MM.1S (cell line): ENCODE measurements around the gene BAG1.
A peak's percentile ranks its signal among the peaks of the same experiment; 100 is the strongest.

Source experiments
- DNase-seq: peaks from one replicate; pipeline ENCODE4 v3.0.0-alpha.2; 2015
- H2AFZ ChIP-seq: fragments of 300-600 bp; sonication (generic); 2 replicates; pipeline ENCODE4 v1.6.0; 2016; ENCODE audit warnings: antibody characterized with exemption, low read length
- H3F3A ChIP-seq: fragments of 300-600 bp; sonication (generic); 2 replicates; pipeline ENCODE4 v1.6.1; 2016; ENCODE audit warnings: mild to moderate bottlenecking, antibody characterized with exemption, low read length, moderate library complexity, mixed read lengths; ENCODE audit not compliant: insufficient read depth
- H3K27ac ChIP-seq: fragments of 300-600 bp; sonication (generic); 2 replicates; pipeline ENCODE4 v1.5.1; 2016; ENCODE audit warnings: mild to moderate bottlenecking, low read length
- H3K27me3 ChIP-seq: fragments of 300-600 bp; sonication (generic); replicated peaks from 2 replicates; pipeline ENCODE4 v1.6.0; 2016; ENCODE audit warnings: low read length; ENCODE audit not compliant: insufficient read depth
- H3K36me3 ChIP-seq: fragments of 300-600 bp; sonication (generic); replicated peaks from 2 replicates; pipeline ENCODE4 v1.6.1; 2016; ENCODE audit warnings: mild to moderate bottlenecking, low read length, mixed read lengths; ENCODE audit not compliant: insufficient read depth
- H3K4me1 ChIP-seq: fragments of 300-600 bp; sonication (generic); 2 replicates; pipeline ENCODE4 v1.6.1; 2016; ENCODE audit warnings: low read length, mixed read lengths
- H3K4me2 ChIP-seq: fragments of 300-600 bp; sonication (generic); 2 replicates; pipeline ENCODE4 v1.6.0; 2016; ENCODE audit warnings: low read depth, low read length
- H3K4me3 ChIP-seq: fragments of 300-600 bp; sonication (generic); 2 replicates; pipeline ENCODE4 v1.5.1; 2016; ENCODE audit warnings: low read length, mixed read lengths
- H3K79me2 ChIP-seq: fragments of 300-600 bp; sonication (generic); 2 replicates; pipeline ENCODE4 v1.6.1; 2016; ENCODE audit warnings: mixed run types, low read length, mixed read lengths
- H3K9ac ChIP-seq: fragments of 300-600 bp; sonication (generic); 2 replicates; pipeline ENCODE4 v1.6.1; 2016; ENCODE audit warnings: low read length, mixed read lengths
- H3K9me2 ChIP-seq: fragments of 300-600 bp; sonication (generic); replicated peaks from 2 replicates; pipeline ENCODE4 v1.6.1; 2016; ENCODE audit warnings: mild to moderate bottlenecking, low read length, mixed read lengths; ENCODE audit not compliant: insufficient read depth
- H3K9me3 ChIP-seq: fragments of 300-600 bp; sonication (generic); replicated peaks from 2 replicates; pipeline ENCODE4 v1.6.1; 2016; ENCODE audit warnings: mild to moderate bottlenecking, low read length, mixed read lengths; ENCODE audit not compliant: insufficient read depth
- H4K20me1 ChIP-seq: fragments of 300-600 bp; sonication (generic); 2 replicates; pipeline ENCODE4 v1.6.1; 2016; ENCODE audit warnings: mild to moderate bottlenecking, low read length, moderate library complexity, mixed read lengths; ENCODE audit not compliant: insufficient read depth
- EZH2 ChIP-seq: fragments of 300-600 bp; sonication (generic); optimal IDR thresholded peaks from 2 replicates; pipeline ENCODE3; 2017; ENCODE audit warnings: low read depth, mild to moderate bottlenecking, antibody characterized with exemption, low read length, mixed read lengths
- EZH2phosphoT487 ChIP-seq: fragments of 300-600 bp; sonication (generic); IDR thresholded peaks from 2 replicates; pipeline ENCODE4 v1.6.1; 2018; ENCODE audit warnings: antibody characterized with exemption, low read length
- TF ChIP-seq, protein P1 (sequence below): fragments of 300-600 bp; sonication (generic); IDR thresholded peaks from 2 replicates; pipeline ENCODE4 v1.5.1; 2016; ENCODE audit warnings: antibody characterized with exemption, low read length, mixed read lengths

BAG1 gene

DNA sequence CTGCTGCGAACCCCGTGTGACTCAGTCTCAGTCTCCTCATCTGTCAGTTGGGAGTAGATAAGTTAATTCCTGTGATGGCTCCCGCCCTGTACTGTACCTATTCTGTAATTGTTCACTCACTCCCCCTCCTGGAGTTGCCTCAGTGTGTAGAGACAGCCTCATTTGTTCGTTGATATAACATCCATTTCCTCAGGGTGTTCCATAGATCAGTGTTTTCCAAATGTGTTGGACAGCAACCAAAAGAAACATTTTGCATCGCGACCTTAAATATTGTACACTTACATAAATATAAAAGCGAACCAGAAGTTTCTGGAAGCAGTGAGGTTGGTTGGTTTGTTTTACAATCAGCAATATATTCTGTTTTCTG, 26.5 kb upstream of the BAG1 start:
- no peaks in the 10 kb centered on the region for H3K9me2 ChIP-seq
- H3K36me3 ChIP-seq, result peaks cover 4% of the 10 kb centered on the region
- peak overlapping the region; percentile 62 for H3K4me2 ChIP-seq
- H3K9ac ChIP-seq, result peak overlapping the region; percentile 98
- H3K79me2 ChIP-seq, result peaks cover 57% of the 10 kb centered on the region
- H2AFZ ChIP-seq, result no peak overlapping the region
- DNase-seq, result peak; percentile 16
- H3K4me3 ChIP-seq, result peak overlapping the region; percentile 96
- no peaks in the 10 kb centered on the region for H3K27me3 ChIP-seq
- peak overlapping the region; percentile 97 for H3K27ac ChIP-seq
- no peaks in the 10 kb centered on the region for H4K20me1 ChIP-seq
- no peaks in the 10 kb centered on the region for H3K9me3 ChIP-seq
- TF ChIP-seq, protein P1, sequence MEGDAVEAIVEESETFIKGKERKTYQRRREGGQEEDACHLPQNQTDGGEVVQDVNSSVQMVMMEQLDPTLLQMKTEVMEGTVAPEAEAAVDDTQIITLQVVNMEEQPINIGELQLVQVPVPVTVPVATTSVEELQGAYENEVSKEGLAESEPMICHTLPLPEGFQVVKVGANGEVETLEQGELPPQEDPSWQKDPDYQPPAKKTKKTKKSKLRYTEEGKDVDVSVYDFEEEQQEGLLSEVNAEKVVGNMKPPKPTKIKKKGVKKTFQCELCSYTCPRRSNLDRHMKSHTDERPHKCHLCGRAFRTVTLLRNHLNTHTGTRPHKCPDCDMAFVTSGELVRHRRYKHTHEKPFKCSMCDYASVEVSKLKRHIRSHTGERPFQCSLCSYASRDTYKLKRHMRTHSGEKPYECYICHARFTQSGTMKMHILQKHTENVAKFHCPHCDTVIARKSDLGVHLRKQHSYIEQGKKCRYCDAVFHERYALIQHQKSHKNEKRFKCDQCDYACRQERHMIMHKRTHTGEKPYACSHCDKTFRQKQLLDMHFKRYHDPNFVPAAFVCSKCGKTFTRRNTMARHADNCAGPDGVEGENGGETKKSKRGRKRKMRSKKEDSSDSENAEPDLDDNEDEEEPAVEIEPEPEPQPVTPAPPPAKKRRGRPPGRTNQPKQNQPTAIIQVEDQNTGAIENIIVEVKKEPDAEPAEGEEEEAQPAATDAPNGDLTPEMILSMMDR, result peak; percentile 16; the same call in 1 of the 2 replicates
- TF ChIP-seq EZH2 (no peak), EZH2phosphoT487 (no peak)
- H3F3A ChIP-seq, result peaks cover 46% of the 10 kb centered on the region
- H3K4me1 ChIP-seq, result peaks cover 46% of the 10 kb centered on the region

DNA sequence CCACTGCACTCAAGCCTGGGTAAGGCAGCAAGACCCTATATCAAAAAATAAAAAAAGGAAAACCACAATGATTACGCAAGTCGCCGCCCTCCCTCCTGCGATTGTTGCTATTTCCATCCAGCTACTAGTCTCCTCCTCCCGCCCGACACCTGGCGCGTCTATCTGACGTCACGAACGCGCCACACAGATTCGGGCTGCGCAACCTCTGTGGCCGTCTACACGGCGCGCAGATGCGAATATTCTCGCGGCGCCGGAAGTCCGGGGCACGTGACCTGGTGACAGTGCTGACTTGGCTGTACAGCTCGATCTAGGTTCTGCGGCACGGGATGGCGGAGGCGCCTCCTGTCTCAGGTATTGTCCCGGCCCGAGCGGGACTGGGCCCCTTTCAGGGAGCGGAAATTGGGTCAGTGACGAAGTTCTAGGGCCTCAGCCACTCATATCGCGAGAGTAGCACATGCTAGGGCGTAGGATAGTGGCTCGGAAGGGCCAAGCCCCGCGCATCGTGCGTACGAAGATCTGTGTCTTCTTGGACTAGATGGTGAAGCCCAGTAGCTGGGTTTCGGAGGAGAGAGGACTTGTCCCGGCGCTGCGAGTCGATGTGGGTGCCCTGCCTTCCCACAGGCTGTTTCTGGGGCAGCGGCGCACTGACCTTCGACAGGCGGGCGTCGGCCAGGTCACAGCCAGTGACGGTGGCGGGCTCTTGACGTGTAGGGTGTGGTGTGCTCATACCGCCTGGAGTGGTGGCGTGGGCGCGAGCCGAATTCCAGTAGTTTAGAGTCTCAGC, 25.9 kb upstream of the BAG1 start, which contains the start of gene NFX1:
NFX1 (plus strand) TSS at position 270 of the 784 bp plus-strand sequence; CDS start at position 327, 57 bp downstream.
- TF ChIP-seq EZH2, result no peak
- TF ChIP-seq EZH2phosphoT487, result no peak
- TF ChIP-seq, protein P1, result no peak
- Histone ChIP-seq H3K27ac (peak within 1 kb of the TSS; percentile 97), H3K4me1 (peaks cover 40% of the 10 kb centered on the region), H2AFZ (peak within 1 kb of the TSS; percentile 44; the same call in 1 of the 2 replicates), H3K9me2 (no peaks in the 10 kb centered on the region), H4K20me1 (no peaks in the 10 kb centered on the region), H3K79me2 (peaks cover 51% of the 10 kb centered on the region), H3F3A (peaks cover 42% of the 10 kb centered on the region), H3K4me2 (peak within 1 kb of the TSS; percentile 62), H3K9me3 (no peaks in the 10 kb centered on the region), H3K27me3 (no peaks in the 10 kb centered on the region), H3K9ac (peak within 1 kb of the TSS; percentile 98), H3K36me3 (peaks cover 4% of the 10 kb centered on the region), H3K4me3 (peak within 1 kb of the TSS; percentile 96)
- peak; percentile 99 for DNase-seq

DNA sequence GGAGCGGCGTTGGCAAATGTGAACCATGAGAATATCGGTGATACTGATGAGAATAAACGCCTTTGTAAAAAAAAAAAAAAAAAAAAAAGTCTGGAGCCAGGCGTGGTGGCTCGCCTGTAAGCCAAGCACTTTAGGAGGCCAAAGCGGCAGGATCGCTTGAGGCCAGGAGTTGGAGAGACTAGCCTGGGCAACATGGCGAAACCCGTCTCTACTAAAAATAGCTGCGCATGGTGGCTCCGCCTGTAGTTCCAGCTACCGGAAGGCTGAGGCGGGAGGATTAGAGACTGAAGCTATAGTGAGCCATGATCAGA, 25.4 kb upstream of the BAG1 start:
- Histone ChIP-seq H3K9me2 (no peaks in the 10 kb centered on the region), H3K4me3 (peak overlapping the region; percentile 96), H3K4me2 (peak overlapping the region; percentile 62; the same call in 1 of the 2 replicates), H3K4me1 (peaks cover 35% of the 10 kb centered on the region), H3K9ac (peak overlapping the region; percentile 98), H3K27ac (peak overlapping the region; percentile 97), H3K9me3 (no peaks in the 10 kb centered on the region), H4K20me1 (no peaks in the 10 kb centered on the region), H3K36me3 (peaks cover 4% of the 10 kb centered on the region), H2AFZ (peak overlapping the region; percentile 44; the same call in 1 of the 2 replicates), H3K27me3 (no peaks in the 10 kb centered on the region), H3K79me2 (peaks cover 45% of the 10 kb centered on the region), H3F3A (peaks cover 36% of the 10 kb centered on the region)
- no peak for DNase-seq
- TF ChIP-seq EZH2 (no peak), EZH2phosphoT487 (no peak)

DNA sequence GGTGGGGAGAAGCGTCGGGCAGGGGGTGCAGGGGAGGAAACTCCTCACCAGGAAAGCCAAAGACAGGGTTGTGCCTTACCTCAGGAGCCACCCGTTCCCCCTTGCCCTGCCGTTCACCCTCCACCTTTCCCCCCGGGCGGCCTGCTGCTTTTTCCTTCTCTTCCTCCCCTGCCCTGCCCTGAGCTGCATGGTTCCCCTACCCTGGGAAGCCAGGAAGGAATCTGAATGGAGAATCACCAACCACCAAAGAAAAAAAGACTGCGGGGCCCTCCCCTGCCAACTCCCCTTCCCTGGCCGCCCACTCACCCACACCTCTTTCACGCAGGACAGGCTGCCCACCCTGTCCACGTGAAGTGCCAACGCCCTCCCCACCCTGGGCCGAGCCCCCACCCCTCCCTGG, 25.0 kb upstream of the BAG1 start:
- H3K36me3 ChIP-seq, result peaks cover 4% of the 10 kb centered on the region
- peak overlapping the region; percentile 96; the same call in 1 of the 2 replicates for H3K4me3 ChIP-seq
- peaks cover 31% of the 10 kb centered on the region for H3K4me1 ChIP-seq
- H3K9ac ChIP-seq, result peak overlapping the region; percentile 98
- TF ChIP-seq, protein P1, result no peak
- TF ChIP-seq EZH2phosphoT487, result no peak
- no peak for TF ChIP-seq EZH2
- no peak overlapping the region for H2AFZ ChIP-seq
- peak overlapping the region; percentile 97; the same call in 1 of the 2 replicates for H3K27ac ChIP-seq
- H3K79me2 ChIP-seq, result peaks cover 42% of the 10 kb centered on the region
- no peaks in the 10 kb centered on the region for H3K9me3 ChIP-seq
- no peak for DNase-seq
- peak overlapping the region; percentile 62; the same call in 1 of the 2 replicates for H3K4me2 ChIP-seq
- no peaks in the 10 kb centered on the region for H4K20me1 ChIP-seq
- no peaks in the 10 kb centered on the region for H3K27me3 ChIP-seq
- H3K9me2 ChIP-seq, result no peaks in the 10 kb centered on the region
- peaks cover 32% of the 10 kb centered on the region for H3F3A ChIP-seq
